DMS53 (cell line): ENCODE results near the gene GRIK4.
A peak's percentile ranks its signal among the peaks of the same experiment; 100 is the strongest.

Experiments
- DNase-seq: peaks from one replicate; lab custom pipeline; 2025; lab: John Stamatoyannopoulos, UW

The GRIK4 gene

GRCh38 chr11:120956710-120957495 is 445.4 kb downstream of the GRIK4 start:
- no peak for DNase-seq

- no peak for DNase-seq
These were observed 446.6 kb downstream of the GRIK4 start for GRCh38 chr11:120958185-120958584.

GRCh38 chr11:120959189-120959588 is 447.6 kb downstream of the GRIK4 start:
- no peak for DNase-seq

GRCh38 chr11:120964857-120965256 is 453.3 kb downstream of the GRIK4 start:
- no peak for DNase-seq

- DNase-seq, result no peak
These were observed 455.3 kb downstream of the GRIK4 start for GRCh38 chr11:120966840-120967239.

DNA sequence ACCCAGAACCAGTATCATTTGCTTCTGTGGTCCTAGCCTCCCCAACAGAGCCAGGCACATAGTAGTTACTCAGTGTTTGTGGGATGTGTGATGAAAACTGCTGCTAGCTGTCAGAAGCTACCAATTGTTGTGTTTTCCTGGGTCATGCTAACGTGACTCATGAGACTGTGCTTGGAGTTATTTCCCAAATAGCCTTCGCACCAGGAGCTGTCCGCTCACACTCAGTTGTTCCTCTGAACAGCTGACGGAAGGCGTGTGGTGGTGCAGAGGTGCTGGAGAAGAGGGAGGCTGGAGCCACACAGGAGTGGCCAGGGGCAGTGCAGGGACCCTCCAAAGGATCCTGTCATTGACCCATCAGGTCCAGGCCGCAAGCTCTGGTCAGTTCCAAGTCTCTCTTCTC is 458.4 kb downstream of the GRIK4 start:
- no peak for DNase-seq

DNA sequence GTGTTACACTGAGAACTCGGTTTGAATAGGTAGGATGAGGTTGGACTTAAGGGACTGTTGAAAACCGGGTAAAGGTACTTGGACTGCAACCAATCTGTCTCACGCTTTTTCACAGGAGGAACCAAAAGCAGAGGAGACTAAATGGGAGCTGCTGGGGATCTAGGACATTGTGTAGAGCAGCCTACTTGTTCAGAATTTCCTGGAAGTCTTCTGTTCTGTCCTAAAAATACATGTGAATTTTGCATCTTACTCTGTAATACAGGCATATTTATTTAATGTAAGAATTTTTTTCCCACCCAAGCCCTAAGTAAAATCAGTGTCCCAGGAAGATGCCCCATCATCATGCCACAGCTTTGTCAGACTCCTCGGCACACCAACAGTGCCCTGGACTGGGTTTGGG is 460.3 kb downstream of the GRIK4 start:
- no peak for DNase-seq

DNA sequence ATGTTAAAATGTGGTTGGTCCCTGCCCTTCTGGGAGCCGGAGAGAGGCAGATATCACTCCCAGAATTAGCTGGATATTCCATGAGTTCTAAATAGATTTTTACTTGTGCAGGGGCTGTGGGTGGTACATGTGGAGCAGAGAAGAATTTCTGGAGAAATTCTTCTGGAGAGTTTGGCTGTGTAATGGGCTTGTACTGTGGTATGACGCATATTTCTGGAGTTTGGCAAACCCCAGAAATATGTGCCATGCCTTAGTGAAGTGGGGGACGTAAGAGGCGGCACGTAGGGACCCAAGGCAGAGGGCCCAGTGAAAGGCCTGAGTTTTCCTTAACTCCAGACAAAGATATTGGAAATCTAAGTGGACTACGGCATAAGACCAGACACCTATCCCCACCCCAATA is 461.1 kb downstream of the GRIK4 start:
- no peak for DNase-seq

GRCh38 chr11:120973501-120973900 is 462.0 kb downstream of the GRIK4 start:
- no peak for DNase-seq

DNA sequence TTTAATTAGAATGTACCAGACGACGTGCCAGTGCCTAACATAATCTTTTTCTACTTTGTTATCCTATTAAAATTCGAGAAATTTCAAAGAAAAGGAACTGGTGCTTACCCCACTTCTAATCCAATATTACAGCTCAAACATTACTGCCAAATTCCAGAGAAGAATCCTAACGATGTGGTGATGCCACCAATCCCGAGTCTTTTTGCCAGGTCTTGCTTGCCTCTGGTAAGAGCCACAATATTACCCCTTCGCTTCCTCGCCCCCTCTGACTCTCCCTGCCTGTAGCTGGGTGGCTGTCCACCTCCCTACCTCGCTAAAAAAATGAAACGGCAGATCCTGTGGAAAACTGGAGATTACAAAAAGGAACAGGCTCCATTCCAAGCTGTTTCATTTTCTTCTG is 462.9 kb downstream of the GRIK4 start:
- no peak for DNase-seq

DNA sequence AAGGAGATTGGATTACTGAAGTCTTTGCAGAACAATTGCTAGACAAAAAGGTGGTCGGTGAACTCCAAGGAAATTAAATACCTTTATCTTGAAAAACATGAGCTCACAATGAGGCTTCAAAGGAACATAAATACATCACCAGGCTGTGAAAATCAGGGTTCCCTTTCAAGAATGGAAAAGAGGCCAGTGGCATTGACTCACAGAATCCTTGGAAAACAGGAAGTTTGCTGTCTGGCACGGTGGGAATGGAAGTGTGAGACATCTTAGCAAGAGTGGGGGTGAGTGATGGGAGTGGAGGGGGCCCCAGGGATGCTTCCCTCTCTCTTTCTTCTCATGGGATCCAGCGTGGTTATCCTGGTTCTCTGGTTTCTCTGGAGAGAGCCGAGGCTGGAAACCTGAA is 463.4 kb downstream of the GRIK4 start:
- no peak for DNase-seq

- DNase-seq, result no peak
These were observed 466.0 kb downstream of the GRIK4 start for GRCh38 chr11:120977266-120978137.

- no peak for DNase-seq
These were observed 467.2 kb downstream of the GRIK4 start for GRCh38 chr11:120978701-120979100.

DNA sequence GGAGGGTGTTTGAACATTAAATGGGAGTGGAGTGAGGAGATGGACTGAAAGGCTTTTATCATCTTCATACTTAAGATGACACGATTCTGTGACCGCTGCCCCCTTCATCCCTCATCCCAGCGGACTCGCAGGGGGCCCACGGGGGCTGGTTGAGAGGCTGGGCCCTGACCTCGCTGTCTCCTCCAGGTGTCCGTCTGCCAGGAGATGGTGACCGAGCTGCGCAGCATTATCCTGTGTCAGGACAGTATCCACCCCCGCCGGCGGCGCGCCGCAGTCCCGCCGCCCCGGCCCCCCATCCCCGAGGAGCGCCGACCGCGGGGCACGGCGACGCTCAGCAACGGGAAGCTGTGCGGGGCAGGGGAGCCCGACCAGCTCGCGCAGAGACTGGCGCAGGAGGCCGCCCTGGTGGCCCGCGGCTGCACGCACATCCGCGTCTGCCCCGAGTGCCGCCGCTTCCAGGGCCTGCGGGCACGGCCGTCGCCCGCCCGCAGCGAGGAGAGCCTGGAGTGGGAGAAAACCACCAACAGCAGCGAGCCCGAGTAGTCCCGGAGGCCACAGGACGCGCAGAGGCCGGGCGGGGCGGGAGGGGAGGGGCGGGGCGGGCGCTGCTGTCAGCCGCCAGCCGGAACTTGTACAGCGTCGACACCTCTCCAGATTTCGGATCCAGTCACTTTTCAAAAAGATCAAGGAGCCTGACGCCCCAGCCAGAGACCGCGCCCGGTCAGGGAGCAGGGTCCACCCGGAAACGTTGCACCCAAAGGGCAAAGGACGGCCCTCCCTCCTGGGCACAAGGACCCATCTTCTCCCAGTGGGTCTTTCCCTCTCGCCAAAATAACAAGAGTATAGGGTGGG is 474.4 kb downstream of the GRIK4 start:
- DNase-seq, result peak; percentile 92

- DNase-seq, result no peak
These were observed 477.1 kb downstream of the GRIK4 start for GRCh38 chr11:120988603-120989002.

DNA sequence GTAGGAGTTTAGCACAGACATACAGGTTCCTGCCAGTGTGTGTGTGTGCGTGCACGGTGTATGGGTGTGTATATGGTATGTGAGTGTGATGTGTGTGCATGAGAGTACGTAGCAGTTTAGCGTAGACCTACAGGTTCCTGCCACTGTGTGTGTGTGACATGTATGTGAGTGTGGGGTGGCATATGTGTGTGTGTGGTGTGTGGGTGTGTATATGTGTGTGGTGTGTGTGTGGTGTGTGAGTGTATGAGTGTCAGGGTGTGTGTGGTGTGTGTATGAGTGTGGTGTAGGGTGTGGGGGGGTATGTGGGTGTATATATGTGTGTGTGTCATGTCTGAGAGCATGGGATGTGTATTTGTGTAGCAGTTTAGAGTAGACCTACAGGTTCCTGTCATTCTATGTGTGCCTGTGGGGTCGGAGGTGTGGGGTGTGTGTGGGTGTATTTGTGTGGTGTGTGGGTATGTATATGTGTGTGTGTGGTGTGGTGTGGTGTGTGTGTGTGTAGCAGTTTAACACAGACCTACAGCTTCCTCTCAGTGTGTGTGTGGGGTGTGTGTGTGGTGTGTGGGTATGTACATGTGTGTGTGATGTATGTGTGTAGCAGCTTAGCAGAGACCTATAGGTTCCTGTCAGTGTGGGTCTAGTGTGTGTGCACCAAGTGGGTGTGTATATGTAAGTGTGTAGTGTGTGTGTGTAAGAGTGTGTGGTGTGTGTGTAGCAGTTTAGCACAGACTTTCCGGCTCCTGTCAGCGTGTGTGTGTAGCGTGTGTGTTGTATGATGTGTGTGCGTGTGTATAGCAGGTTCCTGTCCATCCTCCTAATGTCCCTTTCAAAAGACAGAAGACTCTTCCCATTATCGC is 480.5 kb downstream of the GRIK4 start:
- no peak for DNase-seq

DNA sequence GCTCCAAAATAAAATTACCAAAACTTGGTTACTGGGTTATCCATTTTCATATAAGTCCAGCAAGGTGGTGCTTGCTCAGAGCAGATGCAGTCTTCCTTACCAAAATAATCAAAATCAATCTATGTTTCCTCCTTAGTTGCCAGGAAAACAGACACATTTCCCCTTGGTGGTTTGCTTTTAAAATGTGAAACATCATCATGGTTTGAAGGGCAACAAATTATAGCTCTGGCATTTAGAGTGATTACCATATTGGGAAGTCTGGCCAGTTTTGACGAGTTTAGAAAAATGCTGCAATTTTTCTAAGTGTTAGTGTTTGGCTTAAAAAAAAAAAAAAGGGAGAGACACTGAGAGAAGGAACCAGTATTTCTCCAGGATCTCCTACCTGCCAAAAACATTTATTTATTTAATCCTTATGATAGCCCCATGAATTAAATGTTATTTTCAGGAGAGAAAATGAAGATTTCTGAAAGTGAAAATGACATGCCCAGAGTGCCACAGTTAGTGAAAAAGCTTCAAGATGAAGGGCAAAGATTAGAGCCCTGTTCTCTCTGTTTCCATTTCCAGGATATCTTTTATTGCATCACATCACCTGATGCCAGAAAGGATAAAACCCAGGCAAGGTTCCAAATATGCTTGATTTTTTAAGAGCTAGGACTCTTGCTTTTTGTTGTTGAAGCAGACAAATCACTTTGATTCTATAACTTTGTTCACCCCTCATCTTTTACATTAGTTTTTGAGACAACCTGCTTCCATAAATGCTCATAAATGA is 482.7 kb downstream of the GRIK4 start:
- DNase-seq, result no peak

DNA sequence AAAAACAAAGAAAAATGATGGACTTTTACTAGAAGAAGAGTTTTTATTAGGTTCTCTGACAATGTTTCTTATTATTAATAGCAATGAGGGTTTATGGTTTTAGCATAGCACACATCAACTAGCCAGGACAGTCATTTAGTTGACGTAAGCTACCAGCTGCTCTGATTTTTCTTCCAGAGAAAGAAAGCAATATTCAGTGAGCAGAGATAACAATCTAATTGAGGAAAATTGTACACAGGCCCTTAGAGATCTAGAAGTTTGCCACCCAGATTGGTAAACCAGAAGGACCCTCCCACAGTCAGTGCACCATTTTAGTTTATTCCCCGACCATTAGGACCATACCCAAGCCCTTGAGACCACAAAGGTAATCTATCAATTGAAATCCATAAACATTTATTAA is 483.6 kb downstream of the GRIK4 start:
- DNase-seq, result no peak

DNA sequence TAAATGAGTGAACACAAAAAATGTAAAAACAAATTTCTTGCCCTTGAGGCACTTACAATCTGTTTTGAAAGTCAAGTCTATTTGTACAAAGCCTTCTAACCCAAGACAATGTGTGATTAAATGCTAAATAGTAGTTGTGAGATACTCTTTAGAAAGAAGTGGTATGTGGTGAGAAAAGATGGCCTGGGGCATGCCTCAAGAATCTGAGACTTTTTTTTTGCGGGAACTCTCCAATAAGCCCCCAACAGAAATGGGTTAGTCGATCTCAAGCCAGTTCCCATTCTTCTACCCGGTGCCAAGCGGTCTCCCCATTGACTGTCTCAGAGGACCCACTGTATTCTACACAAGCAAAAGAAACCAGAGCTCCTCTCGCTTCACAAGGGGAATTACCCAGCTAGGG is 485.4 kb downstream of the GRIK4 start:
- no peak for DNase-seq

DNA sequence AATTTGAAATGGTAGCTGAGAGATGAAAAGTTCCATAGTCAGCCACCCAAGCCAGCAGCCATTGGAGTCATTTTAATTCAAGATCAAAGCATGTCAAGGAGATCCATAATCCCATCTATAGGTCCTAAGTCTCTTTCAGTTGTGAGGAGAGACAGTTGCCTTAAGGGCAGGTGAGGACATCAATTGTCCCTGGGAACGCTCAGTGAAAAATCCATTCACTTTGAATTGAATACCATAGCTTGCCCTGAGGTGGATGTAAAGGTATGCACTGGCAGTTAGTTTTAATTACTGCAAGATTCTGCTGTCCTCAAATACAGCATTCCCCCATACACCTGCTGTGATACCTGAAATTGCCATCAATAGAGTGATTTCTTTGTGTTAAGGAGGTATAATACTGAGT is 487.0 kb downstream of the GRIK4 start:
- DNase-seq, result no peak
